Keratinocyte (primary cell): ENCODE results near the gene PNMT.

ENCODE experiments used
- CTCF ChIP-seq, 3 experiments: IDR thresholded peaks in 1 of 3; conservative IDR thresholded peaks in 1 of 3; optimal IDR thresholded peaks in 1 of 3; 2 replicates in 2 of 3; 3 replicates in 1 of 3; pipeline versions ENCODE3 to v1.5.1; 2011; ENCODE audit warnings: low read length in 3 of 3, mild to moderate bottlenecking in 3 of 3, moderate library complexity in 2 of 3, control low read depth in 1 of 3, inconsistent platforms in 1 of 3; ENCODE audit not compliant: insufficient read depth in 2 of 3; ENCODE audit errors: extremely low read depth in 1 of 3
- EZH2 ChIP-seq: IDR thresholded peaks from one replicate; pipeline ENCODE4 v1.6.1; 2012; ENCODE audit warnings: inconsistent platforms, mild to moderate bottlenecking, low read length, moderate library complexity

GRCh38 chr17:39619786-39620101, 48.5 kb upstream of the PNMT start:
- TF ChIP-seq CTCF (optimal IDR thresholded peaks at IDR 0.05 in 1 of 3, IDR thresholded peaks at IDR 0.05 in 1 of 3, conservative IDR thresholded peaks at IDR 0.05 in 1 of 3; ENCODE audit: extremely low read depth in 1 of 3, insufficient read depth in 2 of 3, low read length in 3 of 3), result no peak
- no peak for TF ChIP-seq EZH2
